ENCODE results near the gene SRMS. TPM values are rescaled to one million over a fixed set of nuclear protein-coding genes. Genes with fewer than 3 reads are reported as not detected.

The SRMS gene
- total and polyA plus RNA-seq, 2 donors (not counting 3 experiments of a cell fraction or from before 2014, with no cell fraction given): not detected

GRCh38 chr20:63558804-63559484 lies 11.4 kb upstream of the SRMS start:
- no peak overlapping the region for H3K4me3 ChIP-seq (replicated peaks in 1 of 3; ENCODE audit: insufficient read depth in 1 of 3, low read depth in 1 of 3, low read length in 3 of 3)
- no peaks in the 10 kb centered on the region for H3K4me1 ChIP-seq (ENCODE audit: control insufficient read depth, extremely low read depth, insufficient read depth, low read length)
- H3K4me2 ChIP-seq (ENCODE audit: insufficient read depth, low read length): no peak overlapping the region
- ChIA-PET POLR2A (no interaction called here), CTCF (interaction anchor here (0.6 kb wide), 1 partner anchor 21 kb away, joined by 3 read pairs; no protein-coding TSS in a partner anchor)
- H3K27ac ChIP-seq (ENCODE audit: insufficient read depth, low read depth, low read length): no peak overlapping the region
- no TSS peak for BruUV-seq (replicated peaks)
- FAIRE-seq: no peak
- no peaks in the 10 kb centered on the region for H3K79me2 ChIP-seq (ENCODE audit: control insufficient read depth, insufficient read depth, low read length)
- no peak overlapping the region for H2AFZ ChIP-seq (ENCODE audit: low read depth, low read length)
- intact Hi-C loops (cut with micrococcal nuclease): no loop called here
- H3K27me3 ChIP-seq (ENCODE audit: control insufficient read depth in 2 of 2, insufficient read depth in 2 of 2, low read length in 2 of 2): no peaks in the 10 kb centered on the region
- no peak for DNase-seq (ENCODE audit: low read depth, low spot score)
- no peaks in the 10 kb centered on the region for H3K9me3 ChIP-seq (replicated peaks; ENCODE audit: control insufficient read depth, insufficient read depth, low read length)
- dilution Hi-C loops (cut with MboI; ENCODE audit: extremely low pct_ligation_motif_present, low sequenced_read_pairs): no loop called here
- TF ChIP-seq POLR2AphosphoS5 (IDR thresholded peaks at IDR 0.05; ENCODE audit: insufficient read depth, low read depth, low read length): no peak
- no peak for TF ChIP-seq FOS (IDR thresholded peaks at IDR 0.05; ENCODE audit: borderline replicate concordance, insufficient read depth, low read length)
- TF ChIP-seq MAX (IDR thresholded peaks at IDR 0.05; ENCODE audit: insufficient read depth, insufficient read length): no peak
- TF ChIP-seq MYC (IDR thresholded peaks at IDR 0.05; ENCODE audit: low read depth, low read length): no peak
- no peak for TF ChIP-seq POLR2A (IDR thresholded peaks at IDR 0.05; ENCODE audit: low read depth, low read length)
- no peak overlapping the region for H3K9ac ChIP-seq (replicated peaks; ENCODE audit: extremely low read depth, insufficient read depth, low read length)
- no peaks in the 10 kb centered on the region for H4K20me1 ChIP-seq (replicated peaks; ENCODE audit: control insufficient read depth, extremely low read depth, insufficient read depth, low read length)
- no peaks in the 10 kb centered on the region for H3K9me1 ChIP-seq (replicated peaks; ENCODE audit: control insufficient read depth, extremely low read depth, insufficient read depth, low read length)
- H3K36me3 ChIP-seq (ENCODE audit: control insufficient read depth in 2 of 2, extremely low read depth in 1 of 2, insufficient read depth in 2 of 2, low read length in 2 of 2): peaks cover 0 to 13% of the 10 kb centered on the region in 2 experiments

DNA sequence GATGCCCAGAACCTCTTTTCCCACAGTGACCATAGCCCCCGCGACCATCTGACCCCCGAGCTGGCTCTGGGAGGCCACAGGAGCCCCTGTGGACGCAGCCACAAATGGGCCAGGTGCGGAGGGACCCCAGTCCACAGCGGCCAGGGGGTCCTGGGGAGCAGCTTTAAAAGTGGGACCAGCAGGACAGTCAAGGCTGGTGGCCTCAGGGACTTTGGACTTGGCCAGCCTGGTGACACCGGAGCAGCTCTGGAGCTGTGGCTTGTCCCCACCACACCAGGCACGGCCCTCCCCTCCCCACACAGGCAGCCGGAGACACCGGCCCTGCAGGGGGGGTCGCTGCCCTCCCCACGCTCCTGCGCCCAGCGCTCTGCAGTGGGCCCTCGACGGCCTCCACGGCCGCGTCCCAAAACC lies 9.9 kb upstream of the SRMS start:
- Histone ChIP-seq H3K27me3 (ENCODE audit: control insufficient read depth in 2 of 2, insufficient read depth in 2 of 2, low read length in 2 of 2) (no peaks in the 10 kb centered on the region), H2AFZ (ENCODE audit: low read depth, low read length) (no peak overlapping the region), H3K27ac (ENCODE audit: insufficient read depth, low read depth, low read length) (no peak overlapping the region), H3K4me2 (ENCODE audit: insufficient read depth, low read length) (no peak overlapping the region), H3K36me3 (ENCODE audit: control insufficient read depth in 2 of 2, extremely low read depth in 1 of 2, insufficient read depth in 2 of 2, low read length in 2 of 2) (peaks cover 0 to 11% of the 10 kb centered on the region in 2 experiments), H3K4me1 (ENCODE audit: control insufficient read depth, extremely low read depth, insufficient read depth, low read length) (no peaks in the 10 kb centered on the region), H3K9me3 (replicated peaks; ENCODE audit: control insufficient read depth, insufficient read depth, low read length) (no peaks in the 10 kb centered on the region), H3K79me2 (ENCODE audit: control insufficient read depth, insufficient read depth, low read length) (no peaks in the 10 kb centered on the region), H3K9ac (replicated peaks; ENCODE audit: extremely low read depth, insufficient read depth, low read length) (no peak overlapping the region), H3K4me3 (replicated peaks in 1 of 3; ENCODE audit: insufficient read depth in 1 of 3, low read depth in 1 of 3, low read length in 3 of 3) (no peak overlapping the region), H3K9me1 (replicated peaks; ENCODE audit: control insufficient read depth, extremely low read depth, insufficient read depth, low read length) (no peaks in the 10 kb centered on the region), H4K20me1 (replicated peaks; ENCODE audit: control insufficient read depth, extremely low read depth, insufficient read depth, low read length) (no peaks in the 10 kb centered on the region)
- TF ChIP-seq JUN (IDR thresholded peaks at IDR 0.05; ENCODE audit: borderline replicate concordance, insufficient read depth, insufficient read length, low read depth): no peak
- TF ChIP-seq POLR2AphosphoS5 (IDR thresholded peaks at IDR 0.05; ENCODE audit: insufficient read depth, low read depth, low read length): no peak
- no peak for TF ChIP-seq CTCF (IDR thresholded peaks at IDR 0.05; ENCODE audit: extremely low read depth in 1 of 2, insufficient read depth in 1 of 2, low read depth in 1 of 2, low read length in 2 of 2)
- TF ChIP-seq MAX (IDR thresholded peaks at IDR 0.05; ENCODE audit: insufficient read depth, insufficient read length): no peak
- no peak for TF ChIP-seq EZH2 (IDR thresholded peaks at IDR 0.05; ENCODE audit: borderline replicate concordance, low read depth, low read length, severe bottlenecking)
- no peak for TF ChIP-seq GATA2 (IDR thresholded peaks at IDR 0.05; ENCODE audit: insufficient read depth, insufficient read length, low read depth, low read length)
- TF ChIP-seq POLR2A (IDR thresholded peaks at IDR 0.05; ENCODE audit: low read depth, low read length): no peak
- no peak for TF ChIP-seq FOS (IDR thresholded peaks at IDR 0.05; ENCODE audit: borderline replicate concordance, insufficient read depth, low read length)
- TF ChIP-seq MYC (IDR thresholded peaks at IDR 0.05; ENCODE audit: low read depth, low read length): no peak
- no TSS peak for BruUV-seq (replicated peaks)
- ChIA-PET POLR2A (no interaction called here), CTCF (no interaction called here)
- dilution Hi-C loops (cut with MboI; ENCODE audit: extremely low pct_ligation_motif_present, low sequenced_read_pairs): no loop called here
- no peak for FAIRE-seq
- intact Hi-C loops (cut with micrococcal nuclease): no loop called here
- no peak for DNase-seq (ENCODE audit: low read depth, low spot score)

Data from endothelial cell of umbilical vein (primary cell).